ENCODE measurements around the gene NAV1.

NAV1 gene

GRCh38 chr1:201504799-201505502 is 34.0 kb upstream of the NAV1 start:
- peaks cover 61% of the 10 kb centered on the region for H3K4me1 ChIP-seq (ENCODE audit: control insufficient read depth, insufficient read depth, low read length)
- H3K27me3 ChIP-seq (ENCODE audit: control insufficient read depth, insufficient read depth, low read length): peaks cover 19% of the 10 kb centered on the region
- H3K4me3 ChIP-seq (ENCODE audit: low read depth, low read length): peak overlapping the region; percentile 60; the same call in 1 of the 2 replicates
- H3K36me3 ChIP-seq (ENCODE audit: control insufficient read depth, insufficient read depth, low read length): no peaks in the 10 kb centered on the region
- H3K27ac ChIP-seq (ENCODE audit: low read depth, low read length): no peak overlapping the region
- no peaks in the 10 kb centered on the region for H3K9me3 ChIP-seq (ENCODE audit: control insufficient read depth, insufficient read depth, low read depth, low read length)
- peak overlapping the region; percentile 78 for H3K9ac ChIP-seq (ENCODE audit: low read length)

GRCh38 chr1:201505503-201505890 is 33.4 kb upstream of the NAV1 start:
- no peaks in the 10 kb centered on the region for H3K36me3 ChIP-seq (ENCODE audit: control insufficient read depth, insufficient read depth, low read length)
- peak overlapping the region; percentile 78 for H3K9ac ChIP-seq (ENCODE audit: low read length)
- H3K27ac ChIP-seq (ENCODE audit: low read depth, low read length): no peak overlapping the region
- peak overlapping the region; percentile 60; the same call in 1 of the 2 replicates for H3K4me3 ChIP-seq (ENCODE audit: low read depth, low read length)
- peaks cover 19% of the 10 kb centered on the region for H3K27me3 ChIP-seq (ENCODE audit: control insufficient read depth, insufficient read depth, low read length)
- no peaks in the 10 kb centered on the region for H3K9me3 ChIP-seq (ENCODE audit: control insufficient read depth, insufficient read depth, low read depth, low read length)
- peaks cover 56% of the 10 kb centered on the region for H3K4me1 ChIP-seq (ENCODE audit: control insufficient read depth, insufficient read depth, low read length)

- peaks cover 19% of the 10 kb centered on the region for H3K27me3 ChIP-seq (ENCODE audit: control insufficient read depth, insufficient read depth, low read length)
- no peaks in the 10 kb centered on the region for H3K9me3 ChIP-seq (ENCODE audit: control insufficient read depth, insufficient read depth, low read depth, low read length)
- peak overlapping the region; percentile 78 for H3K9ac ChIP-seq (ENCODE audit: low read length)
- H3K27ac ChIP-seq (ENCODE audit: low read depth, low read length): no peak overlapping the region
- peaks cover 50% of the 10 kb centered on the region for H3K4me1 ChIP-seq (ENCODE audit: control insufficient read depth, insufficient read depth, low read length)
- H3K4me3 ChIP-seq (ENCODE audit: low read depth, low read length): peak overlapping the region; percentile 60
- H3K36me3 ChIP-seq (ENCODE audit: control insufficient read depth, insufficient read depth, low read length): no peaks in the 10 kb centered on the region
Measured at GRCh38 chr1:201506092-201506491, 32.8 kb upstream of the NAV1 start.

- H3K9ac ChIP-seq (ENCODE audit: low read length): peak within 1 kb of the TSS; percentile 78
- peak within 1 kb of the TSS; percentile 60 for H3K4me3 ChIP-seq (ENCODE audit: low read depth, low read length)
- no peaks in the 10 kb centered on the region for H3K9me3 ChIP-seq (ENCODE audit: control insufficient read depth, insufficient read depth, low read depth, low read length)
- peaks cover 19% of the 10 kb centered on the region for H3K27me3 ChIP-seq (ENCODE audit: control insufficient read depth, insufficient read depth, low read length)
- peaks cover 49% of the 10 kb centered on the region for H3K4me1 ChIP-seq (ENCODE audit: control insufficient read depth, insufficient read depth, low read length)
- H3K36me3 ChIP-seq (ENCODE audit: control insufficient read depth, insufficient read depth, low read length): no peaks in the 10 kb centered on the region
- no peak within 1 kb of the TSS for H3K27ac ChIP-seq (ENCODE audit: low read depth, low read length)
Measured at GRCh38 chr1:201506557-201507359, 32.2 kb upstream of the NAV1 start, which contains the start of gene CSRP1. CSRP1 (minus strand) TSS chr1:201507123; CDS start chr1:201496303, 10,820 bp downstream.

- Histone ChIP-seq H3K4me1 (ENCODE audit: control insufficient read depth, insufficient read depth, low read length) (peaks cover 51% of the 10 kb centered on the region), H3K4me3 (ENCODE audit: low read depth, low read length) (peak overlapping the region; percentile 60), H3K36me3 (ENCODE audit: control insufficient read depth, insufficient read depth, low read length) (no peaks in the 10 kb centered on the region), H3K9me3 (ENCODE audit: control insufficient read depth, insufficient read depth, low read depth, low read length) (no peaks in the 10 kb centered on the region), H3K27ac (ENCODE audit: low read depth, low read length) (no peak overlapping the region), H3K27me3 (ENCODE audit: control insufficient read depth, insufficient read depth, low read length) (peaks cover 19% of the 10 kb centered on the region), H3K9ac (ENCODE audit: low read length) (peak overlapping the region; percentile 55)
Measured at GRCh38 chr1:201507360-201507675, 31.6 kb upstream of the NAV1 start.

GRCh38 chr1:201508809-201509208 is 30.1 kb upstream of the NAV1 start:
- Histone ChIP-seq H3K27ac (ENCODE audit: low read depth, low read length) (no peak overlapping the region), H3K27me3 (ENCODE audit: control insufficient read depth, insufficient read depth, low read length) (peaks cover 19% of the 10 kb centered on the region), H3K9ac (ENCODE audit: low read length) (no peak overlapping the region), H3K9me3 (ENCODE audit: control insufficient read depth, insufficient read depth, low read depth, low read length) (no peaks in the 10 kb centered on the region), H3K4me1 (ENCODE audit: control insufficient read depth, insufficient read depth, low read length) (peaks cover 45% of the 10 kb centered on the region), H3K4me3 (ENCODE audit: low read depth, low read length) (no peak overlapping the region), H3K36me3 (ENCODE audit: control insufficient read depth, insufficient read depth, low read length) (no peaks in the 10 kb centered on the region)

GRCh38 chr1:201509601-201510374 is 29.1 kb upstream of the NAV1 start:
- no peak overlapping the region for H3K9ac ChIP-seq (ENCODE audit: low read length)
- no peaks in the 10 kb centered on the region for H3K9me3 ChIP-seq (ENCODE audit: control insufficient read depth, insufficient read depth, low read depth, low read length)
- H3K36me3 ChIP-seq (ENCODE audit: control insufficient read depth, insufficient read depth, low read length): no peaks in the 10 kb centered on the region
- peaks cover 19% of the 10 kb centered on the region for H3K27me3 ChIP-seq (ENCODE audit: control insufficient read depth, insufficient read depth, low read length)
- H3K4me3 ChIP-seq (ENCODE audit: low read depth, low read length): no peak overlapping the region
- H3K27ac ChIP-seq (ENCODE audit: low read depth, low read length): no peak overlapping the region
- H3K4me1 ChIP-seq (ENCODE audit: control insufficient read depth, insufficient read depth, low read length): peaks cover 37% of the 10 kb centered on the region

- no peaks in the 10 kb centered on the region for H3K9me3 ChIP-seq (ENCODE audit: control insufficient read depth, insufficient read depth, low read depth, low read length)
- H3K4me1 ChIP-seq (ENCODE audit: control insufficient read depth, insufficient read depth, low read length): peaks cover 29% of the 10 kb centered on the region
- H3K9ac ChIP-seq (ENCODE audit: low read length): no peak overlapping the region
- no peaks in the 10 kb centered on the region for H3K36me3 ChIP-seq (ENCODE audit: control insufficient read depth, insufficient read depth, low read length)
- H3K27me3 ChIP-seq (ENCODE audit: control insufficient read depth, insufficient read depth, low read length): peaks cover 19% of the 10 kb centered on the region
- no peak overlapping the region for H3K4me3 ChIP-seq (ENCODE audit: low read depth, low read length)
- no peak overlapping the region for H3K27ac ChIP-seq (ENCODE audit: low read depth, low read length)
Measured at GRCh38 chr1:201510734-201511133, 28.2 kb upstream of the NAV1 start.

- no peak overlapping the region for H3K4me3 ChIP-seq (ENCODE audit: low read depth, low read length)
- H3K9me3 ChIP-seq (ENCODE audit: control insufficient read depth, insufficient read depth, low read depth, low read length): no peaks in the 10 kb centered on the region
- H3K9ac ChIP-seq (ENCODE audit: low read length): peak overlapping the region; percentile 18
- H3K4me1 ChIP-seq (ENCODE audit: control insufficient read depth, insufficient read depth, low read length): peaks cover 21% of the 10 kb centered on the region
- H3K27ac ChIP-seq (ENCODE audit: low read depth, low read length): no peak overlapping the region
- peaks cover 14% of the 10 kb centered on the region for H3K27me3 ChIP-seq (ENCODE audit: control insufficient read depth, insufficient read depth, low read length)
- H3K36me3 ChIP-seq (ENCODE audit: control insufficient read depth, insufficient read depth, low read length): no peaks in the 10 kb centered on the region
Measured at GRCh38 chr1:201511396-201511940, 27.5 kb upstream of the NAV1 start.

GRCh38 chr1:201511941-201512539 is 26.9 kb upstream of the NAV1 start:
- Histone ChIP-seq H3K27me3 (ENCODE audit: control insufficient read depth, insufficient read depth, low read length) (peaks cover 9% of the 10 kb centered on the region), H3K4me3 (ENCODE audit: low read depth, low read length) (no peak overlapping the region), H3K27ac (ENCODE audit: low read depth, low read length) (no peak overlapping the region), H3K4me1 (ENCODE audit: control insufficient read depth, insufficient read depth, low read length) (peaks cover 19% of the 10 kb centered on the region), H3K9ac (ENCODE audit: low read length) (peak overlapping the region; percentile 18), H3K36me3 (ENCODE audit: control insufficient read depth, insufficient read depth, low read length) (no peaks in the 10 kb centered on the region), H3K9me3 (ENCODE audit: control insufficient read depth, insufficient read depth, low read depth, low read length) (no peaks in the 10 kb centered on the region)
